Keratinocyte (primary cell): ENCODE data around the gene RBM47. TPM values are rescaled to one million over a fixed set of nuclear protein-coding genes. Genes with fewer than 3 reads are reported as not detected.

Source experiments
- DNase-seq: peaks from one replicate; pipeline ENCODE4 v3.0.0-alpha.2; 2011; ENCODE audit warnings: low read depth, missing footprints, low spot score
- FAIRE-seq: peaks from 2 replicates; lab custom pipeline; 2011; peaks lifted over from hg19 to GRCh38; lab: Jason Lieb, UNC
- H2AFZ ChIP-seq: 2 replicates; pipeline ENCODE4 v1.6.0; 2012; ENCODE audit warnings: low read length, control low read depth, inconsistent platforms; ENCODE audit not compliant: control insufficient read depth
- H3K27ac ChIP-seq: 2 replicates; pipeline ENCODE4 v1.5.1; 2011; ENCODE audit warnings: low read length; ENCODE audit not compliant: control insufficient read depth, insufficient read depth
- H3K27me3 ChIP-seq: 3 replicates; pipeline ENCODE4 v1.6.0; 2011; ENCODE audit warnings: low read length; ENCODE audit not compliant: control insufficient read depth, insufficient read depth; ENCODE audit errors: extremely low read depth
- H3K36me3 ChIP-seq, 2 experiments: 2 replicates in 1 of 2; 3 replicates in 1 of 2; pipeline ENCODE4 v1.5.1; 2011; ENCODE audit warnings: low read length in 2 of 2, mild to moderate bottlenecking in 1 of 2; ENCODE audit not compliant: control insufficient read depth in 2 of 2, insufficient read depth in 2 of 2; ENCODE audit errors: extremely low read depth in 1 of 2
- H3K4me1 ChIP-seq: 3 replicates; pipeline ENCODE4 v1.5.1; 2011; ENCODE audit warnings: low read length; ENCODE audit not compliant: control insufficient read depth, insufficient read depth; ENCODE audit errors: extremely low read depth
- H3K4me2 ChIP-seq: 3 replicates; pipeline ENCODE4 v1.6.0; 2011; ENCODE audit warnings: low read depth, low read length; ENCODE audit not compliant: control insufficient read depth, insufficient read depth; ENCODE audit errors: extremely low read depth
- H3K4me3 ChIP-seq, 3 experiments: fragments of 200-600 bp in 1 of 3; sonication (generic) in 1 of 3; 2 replicates in 2 of 3; 3 replicates in 1 of 3; pipeline ENCODE4 v1.5.1; 2011 to 2016; ENCODE audit warnings: low read length in 3 of 3, mild to moderate bottlenecking in 3 of 3, control low read depth in 2 of 3, inconsistent platforms in 1 of 3, low read depth in 1 of 3, mixed read lengths in 1 of 3, mixed run types in 1 of 3, moderate library complexity in 1 of 3; ENCODE audit not compliant: control insufficient read depth in 2 of 3, insufficient read depth in 2 of 3; ENCODE audit errors: extremely low read depth in 1 of 3
- H3K79me2 ChIP-seq: 2 replicates; pipeline ENCODE4 v1.6.0; 2012; ENCODE audit warnings: low read length; ENCODE audit not compliant: control insufficient read depth, insufficient read depth
- H3K9ac ChIP-seq: 3 replicates; pipeline ENCODE4 v1.6.0; 2011; ENCODE audit warnings: low read length; ENCODE audit not compliant: control insufficient read depth, insufficient read depth; ENCODE audit errors: extremely low read depth
- H3K9me1 ChIP-seq: 3 replicates; pipeline ENCODE4 v1.6.0; 2011; ENCODE audit warnings: low read length; ENCODE audit not compliant: control insufficient read depth, insufficient read depth; ENCODE audit errors: extremely low read depth
- H3K9me3 ChIP-seq: 2 replicates; pipeline ENCODE4 v1.5.1; 2012; ENCODE audit warnings: low read depth, low read length; ENCODE audit not compliant: control insufficient read depth
- H4K20me1 ChIP-seq: 3 replicates; pipeline ENCODE4 v1.6.0; 2011; ENCODE audit warnings: low read length; ENCODE audit not compliant: control insufficient read depth, insufficient read depth; ENCODE audit errors: extremely low read depth
- EZH2 ChIP-seq: IDR thresholded peaks from one replicate; pipeline ENCODE4 v1.6.1; 2012; ENCODE audit warnings: inconsistent platforms, mild to moderate bottlenecking, low read length, moderate library complexity
- dilution Hi-C: fragments of 300-500 bp; cut with MboI; formaldehyde crosslinking; loops from one replicate; pipeline ENCODE4 v1.7.0; 2020; ENCODE audit warnings: low sequenced_read_pairs; ENCODE audit not compliant: extremely low pct_ligation_motif_present
- polyA plus RNA-seq, 5 experiments: library from polyadenylated mRNA; depleted of rRNA in 3 of 5; stranded (reverse) in 3 of 5; stranded (forward) in 1 of 5; unstranded in 1 of 5; fragments of >200 nt; gene quantifications; 1 replicate in 1 of 5; 2 replicates in 3 of 5; 3 replicates in 1 of 5; pipeline versions ENCODE4 v1.2.1 to v1.2.3, GENCODE V29; 2011 to 2012; ENCODE audit warnings: missing spikeins in 2 of 5, low read depth in 1 of 5, low replicate concordance in 1 of 5
- TF ChIP-seq, protein P1 (sequence below), 3 experiments: IDR thresholded peaks in 1 of 3; conservative IDR thresholded peaks in 1 of 3; optimal IDR thresholded peaks in 1 of 3; 2 replicates in 2 of 3; 3 replicates in 1 of 3; pipeline versions ENCODE3 to v1.5.1; 2011; ENCODE audit warnings: low read length in 3 of 3, mild to moderate bottlenecking in 3 of 3, moderate library complexity in 2 of 3, control low read depth in 1 of 3, inconsistent platforms in 1 of 3; ENCODE audit not compliant: insufficient read depth in 2 of 3; ENCODE audit errors: extremely low read depth in 1 of 3

Gene RBM47
- polyA plus RNA-seq, 1 donor (not counting 4 experiments of a cell fraction or from before 2014, with no cell fraction given) = 6.9 TPM

DNA sequence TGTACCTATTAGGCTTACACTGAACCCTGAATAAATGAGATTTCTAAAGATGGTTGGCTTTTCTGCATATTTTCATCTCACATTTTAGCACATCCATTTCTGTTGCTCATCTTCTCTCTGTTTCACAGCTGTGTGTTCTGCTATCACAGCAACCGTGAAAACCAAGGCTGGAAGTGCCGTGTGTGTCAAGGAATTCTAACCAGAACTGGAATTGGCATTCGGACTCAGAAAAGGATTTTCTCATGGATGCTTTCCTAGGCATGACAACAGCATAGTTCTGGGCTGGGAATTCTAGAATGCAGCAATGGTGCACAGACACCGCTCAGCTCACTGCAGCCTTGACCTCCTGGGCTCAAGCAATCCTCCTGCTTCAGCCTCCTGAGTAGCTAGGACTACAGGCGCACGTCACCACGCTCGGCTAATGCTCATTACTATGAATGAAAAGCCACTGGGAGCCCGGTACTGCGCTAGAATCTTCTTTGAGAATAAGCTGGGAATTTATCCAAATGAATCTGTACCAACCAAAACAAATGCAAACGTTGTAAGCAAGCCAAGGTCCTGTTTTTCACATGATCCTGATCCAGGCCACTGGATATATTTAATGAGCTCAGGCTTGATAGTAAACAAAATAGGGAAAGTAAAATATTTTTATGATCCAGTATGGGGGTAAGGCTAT is 105.2 kb downstream of the RBM47 start:
- no peak for DNase-seq
- Histone ChIP-seq H3K4me1 (peaks cover 11% of the 10 kb centered on the region), H3K9me1 (peaks cover 2% of the 10 kb centered on the region), H3K4me3 (no peak overlapping the region), H3K27ac (no peak overlapping the region), H3K36me3 (no peaks in the 10 kb centered on the region), H4K20me1 (no peaks in the 10 kb centered on the region), H3K27me3 (no peaks in the 10 kb centered on the region), H3K4me2 (no peak overlapping the region), H3K9me3 (no peaks in the 10 kb centered on the region), H2AFZ (no peak overlapping the region), H3K9ac (no peak overlapping the region), H3K79me2 (no peaks in the 10 kb centered on the region)
- dilution Hi-C loops = no loop called here
- no peak for FAIRE-seq
- no peak for TF ChIP-seq EZH2
- TF ChIP-seq, protein P1, sequence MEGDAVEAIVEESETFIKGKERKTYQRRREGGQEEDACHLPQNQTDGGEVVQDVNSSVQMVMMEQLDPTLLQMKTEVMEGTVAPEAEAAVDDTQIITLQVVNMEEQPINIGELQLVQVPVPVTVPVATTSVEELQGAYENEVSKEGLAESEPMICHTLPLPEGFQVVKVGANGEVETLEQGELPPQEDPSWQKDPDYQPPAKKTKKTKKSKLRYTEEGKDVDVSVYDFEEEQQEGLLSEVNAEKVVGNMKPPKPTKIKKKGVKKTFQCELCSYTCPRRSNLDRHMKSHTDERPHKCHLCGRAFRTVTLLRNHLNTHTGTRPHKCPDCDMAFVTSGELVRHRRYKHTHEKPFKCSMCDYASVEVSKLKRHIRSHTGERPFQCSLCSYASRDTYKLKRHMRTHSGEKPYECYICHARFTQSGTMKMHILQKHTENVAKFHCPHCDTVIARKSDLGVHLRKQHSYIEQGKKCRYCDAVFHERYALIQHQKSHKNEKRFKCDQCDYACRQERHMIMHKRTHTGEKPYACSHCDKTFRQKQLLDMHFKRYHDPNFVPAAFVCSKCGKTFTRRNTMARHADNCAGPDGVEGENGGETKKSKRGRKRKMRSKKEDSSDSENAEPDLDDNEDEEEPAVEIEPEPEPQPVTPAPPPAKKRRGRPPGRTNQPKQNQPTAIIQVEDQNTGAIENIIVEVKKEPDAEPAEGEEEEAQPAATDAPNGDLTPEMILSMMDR (optimal IDR thresholded peaks at IDR 0.05 in 1 of 3, IDR thresholded peaks at IDR 0.05 in 1 of 3, conservative IDR thresholded peaks at IDR 0.05 in 1 of 3; ENCODE audit: extremely low read depth in 1 of 3, insufficient read depth in 2 of 3, low read length in 3 of 3) = no peak

DNA sequence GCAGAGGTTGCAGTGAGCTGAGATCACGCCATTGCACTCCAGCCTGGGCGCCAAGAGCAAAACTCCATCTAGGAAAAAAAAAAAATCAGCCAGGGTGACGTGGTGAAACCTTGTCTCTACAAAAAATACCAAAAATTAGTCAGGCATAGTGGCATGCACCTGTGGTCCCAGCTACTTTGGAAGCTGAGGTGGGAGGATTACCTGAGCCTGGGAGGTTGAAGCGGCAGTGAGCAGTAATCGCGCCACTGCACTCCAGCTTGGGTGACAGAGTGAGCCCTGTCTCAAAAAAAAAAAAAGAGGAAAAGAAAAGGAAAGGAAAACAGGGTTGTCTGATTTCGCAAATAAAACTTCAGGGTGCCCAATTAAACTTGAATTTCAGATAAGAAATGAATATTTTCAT is 106.1 kb downstream of the RBM47 start:
- Histone ChIP-seq H3K27me3 (no peaks in the 10 kb centered on the region), H3K4me2 (no peak overlapping the region), H3K9me3 (no peaks in the 10 kb centered on the region), H3K9me1 (peaks cover 2% of the 10 kb centered on the region), H4K20me1 (no peaks in the 10 kb centered on the region), H3K4me1 (peaks cover 11% of the 10 kb centered on the region), H3K4me3 (no peak overlapping the region), H3K36me3 (no peaks in the 10 kb centered on the region), H2AFZ (no peak overlapping the region), H3K9ac (no peak overlapping the region), H3K27ac (no peak overlapping the region), H3K79me2 (no peaks in the 10 kb centered on the region)
- dilution Hi-C loops = no loop called here
- DNase-seq (no peak), FAIRE-seq (no peak)
- TF ChIP-seq, protein P1 (optimal IDR thresholded peaks at IDR 0.05 in 1 of 3, IDR thresholded peaks at IDR 0.05 in 1 of 3, conservative IDR thresholded peaks at IDR 0.05 in 1 of 3; ENCODE audit: extremely low read depth in 1 of 3, insufficient read depth in 2 of 3, low read length in 3 of 3) = no peak
- TF ChIP-seq EZH2 = no peak
